ENCODE measurements around the gene CARD8.

CARD8 gene

GRCh38 chr19:48174445-48175030, 81.2 kb downstream of the CARD8 start:
- no peak for DNase-seq (ENCODE audit: low read depth in 1 of 2, low spot score in 1 of 2)

GRCh38 chr19:48171710-48172109, 84.0 kb downstream of the CARD8 start:
- DNase-seq (ENCODE audit: low read depth in 1 of 2, low spot score in 1 of 2) = no peak

GRCh38 chr19:48170817-48171347, 84.8 kb downstream of the CARD8 start:
- DNase-seq (ENCODE audit: low read depth in 1 of 2, low spot score in 1 of 2) = peak in 1 of 2 donors; percentile 7

- peak; percentile 83 to 85 for DNase-seq (ENCODE audit: low read depth in 1 of 2, low spot score in 1 of 2)
Measured at GRCh38 chr19:48169939-48170803, 85.5 kb downstream of the CARD8 start, which contains the start of the genes LIG1 and ZSWIM9. TSS of gene LIG1 (minus strand) at chr19:48170344. CDS start at chr19:48165566, 4,778 bp downstream. TSS of gene ZSWIM9 (plus strand) at chr19:48170680. CDS start at chr19:48171803, 1,123 bp downstream.

- peak; percentile 82 to 89 for DNase-seq (ENCODE audit: low read depth in 1 of 2, low spot score in 1 of 2)
Measured at GRCh38 chr19:48169578-48169938, 86.2 kb downstream of the CARD8 start.

- no peak for DNase-seq (ENCODE audit: low read depth in 1 of 2, low spot score in 1 of 2)
Measured at GRCh38 chr19:48168689-48169088, 87.0 kb downstream of the CARD8 start.

GRCh38 chr19:48158210-48158790, 97.4 kb downstream of the CARD8 start:
- DNase-seq (ENCODE audit: low read depth in 1 of 2, low spot score in 1 of 2) = no peak
